Activated CD4-positive, alpha-beta T cell treated with anti-CD3 and anti-CD28 coated beads for 1 hour (primary cell): ENCODE results near the gene ZFP69B.
A peak's percentile ranks its signal among the peaks of the same experiment; 100 is the strongest.

Experiments used
- DNase-seq: peaks from one replicate; pipeline ENCODE4 v3.0.0-alpha.2; 2020

ZFP69B gene

DNA sequence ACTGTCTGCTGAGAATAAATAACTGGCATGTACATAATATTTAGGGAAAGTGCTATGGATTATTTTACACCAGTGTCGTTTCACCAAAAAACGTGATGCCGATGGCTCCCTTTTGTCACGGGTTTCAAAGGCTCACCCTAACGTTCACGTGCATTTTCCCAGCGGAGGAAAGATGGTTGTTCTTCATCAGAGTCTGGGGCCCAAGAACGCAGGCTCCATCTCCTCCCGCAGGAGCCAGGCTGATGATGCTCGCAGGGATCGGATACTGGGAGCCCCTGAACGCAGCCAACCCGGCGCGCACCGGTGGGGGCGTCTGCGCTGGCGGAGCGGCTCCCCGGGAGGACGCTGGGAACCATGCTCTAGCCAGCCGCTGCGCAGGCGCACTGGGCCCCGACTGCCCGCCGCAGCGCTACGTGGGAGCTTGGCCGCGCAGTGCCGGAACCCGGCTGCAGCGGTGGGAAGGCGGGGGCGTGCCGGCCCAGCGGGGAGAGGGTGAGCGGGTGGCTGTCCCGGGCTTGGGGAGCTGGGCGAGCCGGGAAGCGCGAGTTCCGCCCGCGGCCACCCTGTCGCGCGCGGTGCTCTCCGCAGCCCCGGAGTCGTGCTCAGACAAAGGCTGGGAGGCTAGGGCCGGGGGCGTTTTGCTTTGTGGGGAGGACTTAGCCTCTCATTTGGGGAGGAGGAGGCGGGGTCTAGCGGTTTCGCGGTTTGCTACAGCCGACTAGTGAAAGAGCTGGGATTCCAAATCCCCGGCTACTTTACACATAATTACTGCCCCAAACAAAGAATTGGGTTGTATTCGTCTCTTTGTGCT lies at the start of gene ZFP69B:
Gene ZFP69B, plus strand, starts transcription at position 793 of the 811 bp plus-strand sequence. CDS start 486 bp downstream, outside the sequence.
- peak; percentile 79 for DNase-seq

DNA sequence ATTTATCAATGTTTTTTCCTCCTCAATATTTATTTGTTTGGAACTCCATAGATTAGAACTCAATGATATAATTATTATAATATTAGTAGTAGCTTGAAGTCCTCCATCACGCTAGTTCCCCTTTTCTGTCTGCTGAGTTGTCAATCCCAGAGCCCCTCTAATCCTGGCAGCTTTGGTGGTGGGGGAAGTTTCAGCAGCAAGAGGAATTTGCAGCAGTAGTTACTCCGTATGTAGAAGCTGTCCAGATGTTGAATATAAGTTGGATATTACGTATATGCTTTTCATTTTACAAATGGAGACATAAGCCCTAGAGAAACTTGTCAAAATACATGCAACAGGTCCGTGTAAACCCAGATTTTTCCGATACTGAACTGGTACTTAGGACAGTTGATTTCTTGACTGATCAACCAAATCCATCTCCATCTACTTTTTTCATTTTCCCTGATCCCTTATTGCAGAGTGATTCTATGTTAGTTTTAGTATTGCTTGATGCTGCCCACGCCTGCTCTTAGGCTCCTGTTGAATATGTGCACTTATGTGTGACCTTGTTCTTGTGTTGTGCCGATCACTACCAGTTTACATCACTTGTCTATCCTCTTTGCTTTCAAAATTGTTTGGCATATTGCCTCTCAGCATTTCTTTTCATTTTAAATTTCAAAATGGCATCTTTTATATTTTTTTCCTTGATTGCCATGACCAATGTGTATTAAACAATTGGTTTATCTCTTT lies 48.6 kb upstream of the ZFP69B start:
- no peak for DNase-seq

DNA sequence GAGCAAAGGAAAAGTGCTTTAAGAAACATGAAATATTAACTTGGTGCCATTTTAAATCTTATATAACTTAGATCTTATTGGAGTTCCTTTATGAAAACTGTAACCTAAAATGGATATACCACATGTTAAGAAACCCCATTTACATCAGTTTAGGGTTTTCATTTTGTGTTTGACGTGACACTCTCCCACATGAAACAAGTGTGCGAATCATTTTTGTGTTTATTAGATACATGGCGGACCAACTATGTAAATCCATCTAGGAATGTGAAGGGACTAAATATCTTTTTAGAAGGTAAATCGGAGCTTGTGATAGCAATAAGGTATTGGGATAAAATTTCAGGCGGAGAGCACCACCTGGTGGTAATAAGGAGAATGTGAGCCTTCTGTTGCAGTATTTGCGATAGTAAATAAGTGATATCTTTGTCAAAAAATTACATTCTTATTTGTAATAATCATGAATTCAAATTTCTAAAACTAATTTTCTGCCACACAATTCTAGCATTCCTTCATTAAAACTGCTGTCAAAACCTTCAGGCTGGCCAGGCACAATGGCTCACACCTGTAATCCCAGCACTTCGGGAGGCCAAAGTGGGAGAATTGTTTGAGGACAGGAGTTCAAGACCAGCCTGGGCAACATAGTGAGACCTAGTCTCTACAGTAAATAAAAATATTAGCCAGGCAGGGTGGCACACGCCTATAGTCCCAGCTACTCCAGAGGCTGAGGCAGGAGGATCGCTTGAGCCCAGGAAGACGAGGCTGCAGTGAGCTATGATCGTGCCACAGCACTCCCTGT lies 45.4 kb upstream of the ZFP69B start:
- DNase-seq, result no peak

DNA sequence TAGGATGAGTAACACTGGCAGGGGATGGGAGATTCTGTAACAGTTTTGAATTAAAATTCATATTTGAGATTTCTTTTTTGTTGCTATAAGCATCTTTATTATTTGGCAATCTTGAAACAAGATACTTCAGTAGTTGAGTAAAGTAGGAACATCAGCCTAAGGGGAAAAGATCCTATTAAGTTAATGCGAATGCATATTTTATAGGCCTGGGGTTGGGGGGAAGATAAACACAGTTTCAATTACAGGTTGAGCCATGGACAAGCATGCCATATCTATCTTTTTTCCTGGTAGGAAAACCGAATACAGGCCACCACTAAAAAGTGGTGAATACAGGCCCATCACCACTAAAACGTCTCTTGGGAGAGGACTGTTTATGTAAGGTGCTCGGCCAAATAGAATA lies 44.5 kb upstream of the ZFP69B start:
- DNase-seq, result no peak

DNA sequence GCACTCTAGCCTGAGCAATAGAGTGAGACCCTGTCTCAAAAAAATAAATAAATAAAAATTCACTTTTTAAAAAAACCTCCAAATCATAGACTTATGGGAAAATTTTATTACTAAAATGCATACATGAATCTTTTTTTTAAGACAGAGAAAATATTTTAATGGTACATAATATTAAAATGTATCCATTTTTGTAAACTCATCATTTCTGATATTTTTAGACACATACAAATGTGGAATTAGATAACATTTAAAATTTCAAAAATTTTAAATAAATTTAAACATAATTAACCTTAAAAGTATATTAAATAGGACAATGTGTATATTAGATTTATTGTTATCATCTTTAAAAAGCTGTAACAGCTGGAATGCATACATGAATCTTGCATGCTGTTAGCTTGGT lies 42.8 kb upstream of the ZFP69B start:
- no peak for DNase-seq

DNA sequence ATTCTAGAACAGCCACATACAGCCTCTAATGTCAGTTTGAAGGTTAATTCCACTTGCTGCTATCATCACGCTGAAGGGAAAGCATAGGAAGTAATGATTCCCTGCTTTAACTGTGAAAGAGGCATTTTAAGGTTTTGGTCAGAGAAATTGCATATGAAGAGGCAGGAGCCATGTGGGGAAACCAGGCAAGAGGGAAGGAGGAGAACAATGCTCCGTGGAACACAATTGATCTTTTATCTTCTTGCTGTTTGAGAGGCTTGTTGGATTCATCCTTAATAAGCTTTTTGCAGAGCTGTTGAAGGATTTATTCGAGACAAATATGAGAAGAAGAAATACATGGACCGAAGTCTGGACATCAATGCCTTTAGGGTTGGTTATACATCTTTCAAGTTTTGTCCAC lies 40.8 kb upstream of the ZFP69B start:
- no peak for DNase-seq

DNA sequence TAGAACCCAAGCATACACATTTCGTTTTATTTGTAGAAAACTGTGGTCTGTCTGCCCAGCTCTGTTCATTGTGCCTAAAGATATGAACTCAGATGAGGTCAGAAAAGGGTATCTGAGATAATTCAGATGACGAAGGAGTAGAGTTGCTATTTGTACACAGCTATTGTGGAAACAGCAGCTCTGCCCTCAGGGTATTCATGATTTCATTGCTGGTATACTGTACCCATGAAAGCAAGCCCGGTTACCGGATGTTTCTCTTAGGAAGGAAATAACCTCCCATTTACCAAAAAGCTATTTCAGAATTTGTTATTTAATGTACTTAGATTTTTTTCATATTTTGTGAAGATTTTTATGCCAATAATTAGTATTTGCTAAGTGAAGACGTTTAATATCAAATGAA lies 39.0 kb upstream of the ZFP69B start:
- no peak for DNase-seq

DNA sequence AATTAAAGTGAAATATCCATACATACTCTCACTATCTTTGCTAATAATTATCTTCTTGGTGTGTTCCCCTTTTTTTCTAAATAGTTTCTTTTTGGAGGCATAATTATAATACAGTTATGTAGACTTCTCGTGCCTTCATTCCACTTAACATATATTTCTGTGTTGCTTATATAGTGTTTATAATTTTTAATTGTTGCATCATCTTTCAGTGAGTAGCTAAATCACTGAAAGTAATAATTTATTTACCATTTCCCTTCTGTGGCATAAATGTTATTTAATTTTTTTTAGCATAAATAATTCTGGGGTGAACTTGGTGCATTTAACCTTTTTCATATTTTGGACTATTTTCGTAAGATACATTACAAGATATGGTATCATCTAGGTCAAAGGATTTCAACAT lies 38.4 kb upstream of the ZFP69B start:
- no peak for DNase-seq

DNA sequence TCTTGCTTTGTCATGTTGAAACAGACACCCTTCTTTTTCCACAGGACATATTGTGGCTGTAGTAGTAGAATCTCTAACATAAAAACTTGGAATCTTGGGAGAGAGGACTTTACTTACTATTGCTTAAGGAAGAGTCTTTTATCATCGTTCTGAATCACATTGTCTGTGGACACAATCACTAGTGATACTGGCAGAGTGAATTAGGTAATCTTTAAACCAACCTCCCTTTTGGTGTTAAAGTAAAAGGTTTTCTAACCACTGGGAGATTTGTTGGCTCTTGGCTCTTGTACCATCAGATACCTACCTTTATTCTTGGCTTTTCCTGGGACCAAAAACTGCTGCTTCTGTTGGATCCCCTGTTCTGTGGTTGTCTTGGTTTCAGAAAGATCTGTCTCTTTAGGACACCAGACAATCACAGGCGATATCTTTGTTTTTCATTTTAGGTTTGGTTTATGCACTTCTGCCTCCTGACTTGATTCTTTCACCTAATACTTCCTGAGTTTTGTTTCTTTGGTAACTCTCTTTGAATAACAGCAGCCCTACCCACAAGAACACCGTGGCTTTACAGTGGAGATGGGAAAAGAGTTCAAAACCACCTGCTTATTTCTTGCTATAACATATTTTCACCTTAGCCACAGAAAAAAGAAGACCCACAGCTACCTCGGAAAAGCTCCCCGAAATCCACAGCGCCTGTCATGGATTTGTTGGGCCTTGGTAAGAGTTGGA lies 36.6 kb upstream of the ZFP69B start:
- no peak for DNase-seq

DNA sequence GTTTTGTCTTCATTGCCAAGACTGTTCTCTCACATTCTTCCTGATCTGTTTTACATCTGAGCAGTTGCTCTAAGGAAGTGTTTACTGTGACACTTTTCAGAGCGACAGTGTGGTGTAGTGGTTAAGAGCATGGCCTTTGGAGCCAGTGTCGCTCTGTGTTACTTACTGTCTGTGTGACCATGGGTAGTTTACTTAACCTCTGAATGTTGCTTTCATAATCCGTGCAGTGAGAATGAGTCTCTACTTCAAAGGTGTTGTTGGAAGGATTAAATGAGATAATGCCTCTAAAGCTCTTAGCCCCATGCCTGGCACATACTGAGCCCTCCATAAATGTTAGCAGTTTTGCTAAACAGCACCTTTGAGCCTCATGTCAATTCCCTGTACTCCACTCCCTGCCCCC lies 35.9 kb upstream of the ZFP69B start:
- no peak for DNase-seq

DNA sequence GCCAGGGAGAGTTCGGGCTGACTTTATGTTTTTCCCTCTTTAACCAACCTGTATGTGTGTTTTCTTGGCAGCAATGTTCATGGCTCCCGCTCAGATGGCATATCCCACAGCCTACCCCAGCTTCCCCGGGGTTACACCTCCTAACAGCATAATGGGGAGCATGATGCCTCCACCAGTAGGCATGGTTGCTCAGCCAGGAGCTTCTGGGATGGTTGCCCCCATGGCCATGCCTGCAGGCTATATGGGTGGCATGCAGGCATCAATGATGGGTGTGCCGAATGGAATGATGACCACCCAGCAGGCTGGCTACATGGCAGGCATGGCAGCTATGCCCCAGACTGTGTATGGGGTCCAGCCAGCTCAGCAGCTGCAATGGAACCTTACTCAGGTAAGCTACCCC lies 33.6 kb upstream of the ZFP69B start:
- no peak for DNase-seq

DNA sequence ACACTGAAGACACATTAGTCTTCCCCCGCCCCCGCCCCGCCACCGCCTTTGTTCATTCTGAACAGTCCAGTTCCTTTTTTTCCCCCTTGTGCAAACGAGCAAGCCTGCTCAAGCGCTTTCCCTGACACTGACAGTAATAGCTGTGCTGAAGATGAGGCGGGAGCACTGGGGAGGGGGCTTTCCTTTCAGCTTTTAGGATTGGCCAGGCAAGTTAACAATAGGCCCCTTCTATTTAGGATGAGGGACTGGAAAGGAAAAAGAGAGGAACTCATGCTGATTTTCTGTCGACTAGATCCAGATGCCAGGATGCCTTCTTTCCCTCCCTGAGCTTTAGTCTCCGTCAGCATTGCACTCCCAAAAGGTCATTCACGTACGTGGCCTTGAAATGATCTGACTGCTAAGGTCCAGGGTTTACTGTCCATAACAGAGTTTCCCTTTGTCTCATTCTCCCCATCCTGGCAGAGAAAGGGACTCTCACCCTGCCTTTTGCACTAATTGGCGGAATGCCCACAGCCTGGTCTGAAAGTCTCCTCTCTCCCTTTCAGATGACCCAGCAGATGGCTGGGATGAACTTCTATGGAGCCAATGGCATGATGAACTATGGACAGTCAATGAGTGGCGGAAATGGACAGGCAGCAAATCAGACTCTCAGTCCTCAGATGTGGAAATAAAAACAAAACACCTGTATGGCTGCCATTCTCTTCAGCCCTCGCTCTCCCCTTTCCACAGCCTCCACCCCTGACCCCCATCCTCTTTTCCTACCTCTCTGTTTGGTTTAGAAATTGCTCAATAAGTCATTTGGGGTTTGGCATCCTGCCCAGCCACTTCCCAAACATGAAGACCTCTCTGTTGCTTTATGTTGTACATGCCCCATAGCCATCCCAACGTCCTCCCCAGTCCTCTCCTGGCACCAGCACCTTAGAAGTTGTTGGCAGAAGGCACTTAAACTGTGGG lies 28.6 kb upstream of the ZFP69B start:
- no peak for DNase-seq

DNA sequence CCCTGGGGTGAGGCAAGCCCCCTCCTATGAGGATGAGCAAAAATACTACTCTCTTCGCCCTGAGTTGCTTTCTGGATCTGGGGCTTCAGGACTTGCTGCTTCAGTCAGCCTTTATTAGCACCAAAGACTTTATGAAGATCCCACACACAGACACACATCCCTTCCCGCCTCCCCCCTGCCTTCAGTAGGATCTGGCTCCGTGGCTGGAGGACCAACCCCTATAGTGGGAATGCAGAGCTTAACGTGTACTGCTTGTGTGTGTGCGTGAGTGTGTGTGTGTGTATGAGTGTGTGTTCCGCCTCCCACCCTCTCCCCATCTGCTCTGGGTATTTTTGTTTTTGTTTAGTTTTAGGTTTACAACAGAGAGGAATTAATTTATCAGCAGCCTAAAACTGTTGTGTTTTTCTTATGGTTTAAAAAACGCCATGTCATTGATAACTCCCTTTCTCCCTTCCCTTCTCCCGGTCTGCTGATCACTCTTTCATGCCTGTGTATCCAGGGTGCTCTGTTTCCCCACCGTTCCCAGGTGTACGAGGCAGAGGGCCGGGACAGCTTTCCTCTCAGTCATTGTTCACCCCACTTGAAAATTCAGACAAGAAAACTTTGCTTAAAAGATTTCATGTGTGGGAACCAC lies 27.5 kb upstream of the ZFP69B start:
- DNase-seq, result no peak

DNA sequence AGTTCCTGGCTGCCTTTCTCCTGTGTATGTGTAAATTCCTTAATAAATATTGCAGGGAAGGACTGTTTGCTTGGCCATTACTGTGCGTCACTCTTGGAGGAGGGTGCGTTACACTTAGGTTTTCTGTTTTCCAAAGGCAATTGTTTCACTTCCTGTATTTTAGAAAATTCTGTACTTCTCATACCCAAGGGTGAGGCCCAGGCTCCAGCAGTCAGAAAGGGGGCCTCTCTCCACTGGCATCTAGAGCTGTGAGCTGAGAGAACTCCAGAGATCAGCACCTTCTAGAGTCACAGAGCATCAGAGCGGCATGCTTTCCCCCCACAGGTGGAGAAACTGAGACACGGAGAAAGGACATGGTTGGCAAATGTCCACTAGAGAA lies 27.0 kb upstream of the ZFP69B start:
- DNase-seq, result no peak

DNA sequence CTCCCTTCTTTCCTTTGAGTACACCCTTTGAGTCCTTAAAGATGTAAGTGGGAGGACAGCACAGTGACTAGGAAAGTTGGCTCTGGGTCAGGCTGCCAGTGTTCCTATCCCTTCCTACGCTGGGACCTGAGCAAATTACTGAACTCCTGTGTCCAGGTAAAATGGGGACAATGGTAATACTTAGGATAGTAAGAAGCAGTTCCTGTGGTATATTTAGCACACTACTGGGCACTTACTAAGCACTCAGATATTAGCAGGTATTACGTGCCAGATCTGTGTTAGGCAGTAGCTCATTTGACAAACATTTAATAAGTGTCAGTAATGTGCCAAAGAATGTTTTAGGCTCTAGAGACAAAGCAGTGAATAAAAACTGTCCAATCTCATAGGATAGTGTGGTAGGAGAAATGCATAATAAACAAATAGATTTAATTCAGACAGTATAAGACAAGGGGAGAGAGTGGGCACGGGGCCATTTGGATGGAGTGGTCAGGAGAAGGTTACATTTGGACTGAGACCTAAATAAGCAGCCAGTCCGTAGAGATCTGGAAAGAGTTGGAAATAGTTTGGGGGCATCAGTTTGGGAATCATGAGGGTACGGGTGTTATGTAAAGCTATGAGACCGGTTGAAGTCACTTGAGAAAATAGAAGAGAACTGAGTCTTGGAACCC lies 26.2 kb upstream of the ZFP69B start:
- DNase-seq, result no peak

DNA sequence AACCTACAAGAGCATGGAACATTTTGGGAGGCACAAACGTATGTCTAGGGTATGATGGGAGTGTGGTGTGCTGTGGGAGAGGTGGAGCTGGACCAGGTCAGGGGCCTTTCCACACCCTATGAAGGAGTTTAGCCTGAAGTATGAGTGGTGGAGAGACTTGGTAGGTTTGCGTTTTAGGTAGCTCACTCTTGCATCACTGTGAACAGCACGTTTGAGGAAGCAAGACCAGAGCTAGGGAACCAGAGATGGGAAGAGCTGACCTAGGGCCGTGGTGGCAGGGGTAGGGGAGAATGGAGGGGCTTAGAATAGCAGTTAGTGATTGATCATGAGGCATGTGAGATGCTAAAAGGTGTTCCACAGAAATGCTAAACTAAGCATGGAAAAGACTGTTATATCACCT lies 25.1 kb upstream of the ZFP69B start:
- DNase-seq, result no peak

DNA sequence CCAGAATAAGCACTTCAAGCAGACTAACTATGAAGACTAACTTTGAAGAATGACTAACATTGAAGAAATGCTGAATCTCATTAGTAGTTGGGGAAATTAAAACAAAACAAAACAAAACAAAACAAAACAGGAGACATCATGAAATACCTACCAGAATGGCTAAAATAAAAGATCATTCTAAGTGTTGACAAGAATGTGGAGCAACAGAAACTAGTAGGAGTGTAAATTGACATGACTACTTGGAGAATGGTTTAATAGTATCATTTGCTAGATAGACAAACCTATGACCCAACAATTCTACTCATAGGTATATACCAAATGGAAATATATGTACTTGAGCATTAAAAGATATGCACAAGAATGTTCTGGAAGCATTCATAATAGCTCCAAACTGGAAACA lies 18.9 kb upstream of the ZFP69B start:
- DNase-seq, result no peak

DNA sequence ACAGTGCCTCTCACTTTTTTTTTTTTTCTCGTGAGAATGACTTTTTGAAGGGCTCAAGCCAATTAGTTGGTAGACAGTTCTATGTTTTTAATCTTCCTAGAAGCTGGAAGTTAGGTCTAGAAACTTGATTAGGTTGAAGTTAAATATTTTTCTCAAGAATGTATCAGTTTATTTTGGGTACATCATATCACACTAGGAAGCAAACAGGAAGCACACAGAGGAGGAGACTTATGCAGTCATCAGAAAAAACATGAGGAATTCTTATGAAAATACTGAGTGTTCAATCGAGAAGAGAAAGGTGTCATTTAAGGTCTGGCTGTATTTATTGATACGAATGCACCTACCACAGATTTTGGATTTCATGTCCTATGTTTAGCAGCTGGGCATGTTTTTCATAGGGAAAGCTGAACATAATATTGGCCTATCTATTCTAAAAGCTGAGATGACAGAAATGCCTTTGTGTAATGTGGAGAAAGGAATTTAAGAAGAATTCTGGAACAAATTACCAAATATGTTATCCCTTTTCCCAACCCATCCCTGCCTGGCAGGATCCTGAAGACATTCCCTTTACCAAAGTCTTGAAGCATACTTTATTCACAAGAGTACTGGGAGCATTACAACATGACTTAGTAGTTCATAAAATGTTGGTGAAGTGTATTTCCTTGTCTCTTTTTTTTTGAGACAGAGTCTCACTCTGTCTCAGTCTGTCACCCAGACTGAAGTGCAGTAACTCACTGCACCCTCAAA lies 17.5 kb upstream of the ZFP69B start:
- DNase-seq, result no peak

DNA sequence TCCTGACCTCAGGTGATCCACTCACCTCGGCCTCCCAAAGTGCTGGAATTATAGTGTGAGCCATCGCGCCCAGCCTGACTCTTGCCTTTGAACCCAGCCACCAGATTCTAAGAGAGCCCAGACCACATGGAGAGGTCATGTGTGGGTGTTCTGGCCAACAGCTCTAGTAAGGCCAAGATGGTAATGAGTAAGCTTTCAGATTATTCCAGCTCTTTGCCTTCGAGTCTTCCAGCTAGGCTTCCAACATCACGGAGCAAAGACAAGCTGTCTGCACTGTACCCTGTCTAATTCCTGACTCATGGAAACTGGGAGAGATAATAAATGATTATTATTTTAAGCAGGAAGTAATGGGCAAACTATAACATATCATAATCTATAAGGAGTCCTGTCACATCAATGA lies 14.8 kb upstream of the ZFP69B start:
- DNase-seq, result no peak

DNA sequence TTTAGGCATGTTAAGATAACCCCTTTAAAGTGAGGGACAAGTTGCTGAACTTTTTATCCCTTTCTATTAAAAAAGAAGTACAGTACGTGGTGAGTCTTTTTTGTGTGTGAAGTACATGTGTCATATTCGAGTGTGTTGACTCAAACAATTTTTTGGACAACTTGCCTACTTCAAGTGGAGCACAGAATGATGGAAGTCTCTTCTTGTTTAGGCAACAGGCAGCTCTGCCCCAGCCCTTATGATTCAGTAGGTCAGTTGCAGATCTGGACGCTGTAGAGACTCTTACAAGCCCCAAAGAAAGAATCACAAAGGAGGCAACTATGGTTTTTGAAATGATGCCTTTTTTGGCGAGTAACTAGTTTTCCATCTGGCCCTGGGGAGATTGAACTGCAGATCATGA lies 14.4 kb upstream of the ZFP69B start:
- DNase-seq, result no peak
